CD4-positive, CD25-positive, alpha-beta regulatory T cell (primary cell): ENCODE data around the gene CAMTA1. TPM values are rescaled to one million over a fixed set of nuclear protein-coding genes. Genes with fewer than 3 reads are reported as not detected.

ENCODE experiments used
- ATAC-seq, 2 donors: fragments of 150-1000 bp; cut with Tn5 transposase; one replicate each; pipeline ENCODE4 v1.10.0; 2021; ENCODE audit warnings: low read depth in 2 of 2, moderate number of reproducible peaks in 2 of 2, moderate library complexity in 1 of 2
- DNase-seq, 3 donors: peaks; one replicate each; pipeline versions ENCODE4 v3.0.0 to v3.0.0-alpha.2; 2012 to 2022; ENCODE audit warnings: mixed read lengths in 1 of 3
- H3K27ac ChIP-seq: one replicate; pipeline ENCODE4 v1.7.0; 2013; ENCODE audit warnings: mild to moderate bottlenecking, low read length; ENCODE audit not compliant: insufficient read depth, poor library complexity, severe bottlenecking
- H3K27me3 ChIP-seq: one replicate; pipeline ENCODE4 v1.7.0; 2013; ENCODE audit warnings: low read length; ENCODE audit not compliant: control insufficient read depth, insufficient read depth
- H3K36me3 ChIP-seq: one replicate; pipeline ENCODE4 v1.7.0; 2013; ENCODE audit warnings: mild to moderate bottlenecking, low read length, moderate library complexity; ENCODE audit not compliant: control insufficient read depth, insufficient read depth
- H3K4me1 ChIP-seq: 2 replicates; pipeline ENCODE4 v1.7.0; 2013; ENCODE audit warnings: mild to moderate bottlenecking, low read length; ENCODE audit not compliant: insufficient read depth, control insufficient read depth, poor library complexity, severe bottlenecking
- H3K4me3 ChIP-seq: one replicate; pipeline ENCODE4 v1.7.0; 2013; ENCODE audit warnings: low read depth, mild to moderate bottlenecking, low read length, moderate library complexity
- H3K9me3 ChIP-seq, 2 experiments: 1 replicate in 1 of 2; 2 replicates in 1 of 2; pipeline ENCODE4 v1.7.0; 2013; ENCODE audit warnings: low read length in 2 of 2, mild to moderate bottlenecking in 1 of 2, moderate library complexity in 1 of 2; ENCODE audit not compliant: control insufficient read depth in 2 of 2
- H3K27ac Mint-ChIP-seq, 3 donors: one replicate each; pipeline ENCODE4 v1.8.0; 2020 to 2022; ENCODE audit warnings: mild to moderate bottlenecking in 3 of 3, mixed read lengths in 3 of 3, moderate library complexity in 2 of 3
- H3K27me3 Mint-ChIP-seq: one replicate; pipeline ENCODE4 v1.8.0; 2022; ENCODE audit warnings: mild to moderate bottlenecking, mixed read lengths
- H3K36me3 Mint-ChIP-seq: one replicate; pipeline ENCODE4 v1.8.0; 2020; ENCODE audit warnings: mixed read lengths
- H3K4me1 Mint-ChIP-seq, 4 donors: one replicate each; pipeline ENCODE4 v1.8.0; 2020 to 2022; ENCODE audit warnings: mixed read lengths in 4 of 4, mild to moderate bottlenecking in 1 of 4
- H3K4me3 Mint-ChIP-seq, 4 donors: one replicate each; pipeline ENCODE4 v1.8.0; 2020 to 2022; ENCODE audit warnings: mild to moderate bottlenecking in 4 of 4, mixed read lengths in 4 of 4, moderate library complexity in 3 of 4
- H3K9me3 Mint-ChIP-seq, 7 donors: one replicate each; pipeline ENCODE4 v1.8.0; 2020 to 2022; ENCODE audit warnings: mixed read lengths in 7 of 7, mild to moderate bottlenecking in 3 of 7, moderate library complexity in 2 of 7
- polyA plus RNA-seq, 4 donors: library from polyadenylated mRNA; unstranded; fragments of 300-500 nt; fragmentation: Illumina TruSeq; gene quantifications; one replicate each; pipeline ENCODE4 v1.2.3, GENCODE V29; 2021
- total RNA-seq: library from RNA; stranded (reverse); gene quantifications from one replicate; pipeline ENCODE4 v1.2.3, GENCODE V29; 2022

CAMTA1 gene
- total and polyA plus RNA-seq, 5 donors from 2014 or later = 48.8 to 112 (median 80.0) TPM

DNA sequence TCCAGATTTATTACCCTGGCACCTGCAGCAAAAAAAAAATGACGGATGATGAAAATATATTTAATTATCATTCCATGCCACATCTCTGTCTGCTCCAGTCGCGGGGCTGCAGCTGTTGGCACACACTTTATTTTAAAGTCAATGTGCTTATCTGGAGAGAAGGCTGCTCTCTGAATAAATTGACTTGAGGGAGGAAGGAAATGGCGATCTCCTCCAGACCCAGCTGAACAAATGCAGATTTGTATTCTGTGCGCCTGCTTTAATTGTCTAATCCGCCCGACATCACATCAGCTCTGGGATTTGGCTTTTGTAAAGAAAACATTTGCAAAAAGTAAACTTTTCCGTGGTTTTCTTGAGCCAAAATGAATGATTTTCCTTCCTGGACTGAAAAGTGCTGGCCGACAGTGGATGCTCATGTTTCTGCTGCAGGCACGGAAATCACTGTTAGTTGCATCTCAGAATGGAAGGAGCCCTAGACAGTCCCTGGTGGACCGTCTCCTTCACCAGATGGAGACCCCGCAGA lies 150.2 kb downstream of the CAMTA1 start:
- no peak overlapping the region for H3K27ac ChIP-seq
- H3K36me3 ChIP-seq = no peaks in the 10 kb centered on the region
- peaks cover 0 to 2% (median 0%) of the 10 kb centered on the region in 7 donors for H3K9me3 Mint-ChIP-seq
- DNase-seq = no peak
- ATAC-seq = no peak
- no peaks in the 10 kb centered on the region for H3K4me1 Mint-ChIP-seq
- H3K4me3 Mint-ChIP-seq = no peak overlapping the region
- H3K9me3 ChIP-seq = no peaks in the 10 kb centered on the region
- H3K27ac Mint-ChIP-seq = no peak overlapping the region
- peaks cover 20% of the 10 kb centered on the region for H3K27me3 ChIP-seq
- H3K4me1 ChIP-seq = no peaks in the 10 kb centered on the region
- peaks cover 14% of the 10 kb centered on the region for H3K27me3 Mint-ChIP-seq
- no peak overlapping the region for H3K4me3 ChIP-seq
- H3K36me3 Mint-ChIP-seq = no peaks in the 10 kb centered on the region

DNA sequence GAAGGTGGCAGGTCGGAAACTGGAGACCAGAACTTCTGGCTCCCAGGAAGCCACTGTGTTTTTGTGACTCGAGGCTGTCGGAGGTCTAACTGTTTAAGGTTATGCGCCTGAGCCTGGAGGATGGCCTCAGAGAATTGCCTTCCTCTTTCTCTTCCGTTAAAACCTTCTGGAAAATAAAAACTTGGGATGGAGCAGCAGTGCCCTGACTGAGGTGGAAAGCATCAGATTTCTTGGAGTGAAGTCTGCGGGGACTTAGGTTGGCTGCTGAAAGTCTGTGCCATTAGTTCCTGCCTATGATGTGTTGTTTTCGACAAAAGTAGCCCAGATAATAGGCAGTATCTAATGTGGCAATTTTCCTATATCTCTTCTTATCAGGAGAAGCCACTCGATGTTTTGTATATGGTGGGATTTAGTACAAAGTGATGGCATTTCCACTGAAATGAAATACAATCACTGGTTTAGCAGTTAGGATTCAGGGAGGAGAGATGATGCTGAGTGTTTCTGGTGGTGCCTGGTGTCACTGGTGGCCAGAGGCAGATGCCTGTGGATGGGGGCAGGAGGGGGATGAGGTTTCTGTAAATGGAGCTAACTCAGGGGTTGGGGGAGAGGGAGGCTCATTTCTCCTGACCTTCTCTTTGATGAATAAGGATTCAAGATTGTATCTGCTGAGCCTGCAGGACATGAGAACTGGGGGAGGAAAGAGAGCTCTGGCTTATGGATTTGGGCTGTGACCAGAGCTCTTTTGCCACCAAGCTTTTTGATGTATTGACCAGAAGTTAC lies 150.8 kb downstream of the CAMTA1 start:
- Histone ChIP-seq H3K4me1 (no peaks in the 10 kb centered on the region), H3K27me3 (peaks cover 20% of the 10 kb centered on the region), H3K4me3 (no peak overlapping the region), H3K36me3 (no peaks in the 10 kb centered on the region), H3K9me3 (no peaks in the 10 kb centered on the region), H3K27ac (no peak overlapping the region)
- Mint-ChIP-seq H3K27ac (no peak overlapping the region), H3K4me1 (no peaks in the 10 kb centered on the region), H3K27me3 (peaks cover 12% of the 10 kb centered on the region), H3K36me3 (no peaks in the 10 kb centered on the region), H3K4me3 (no peak overlapping the region), H3K9me3 (peaks cover 0 to 2% (median 0%) of the 10 kb centered on the region in 7 donors)
- DNase-seq (no peak), ATAC-seq (no peak)

DNA sequence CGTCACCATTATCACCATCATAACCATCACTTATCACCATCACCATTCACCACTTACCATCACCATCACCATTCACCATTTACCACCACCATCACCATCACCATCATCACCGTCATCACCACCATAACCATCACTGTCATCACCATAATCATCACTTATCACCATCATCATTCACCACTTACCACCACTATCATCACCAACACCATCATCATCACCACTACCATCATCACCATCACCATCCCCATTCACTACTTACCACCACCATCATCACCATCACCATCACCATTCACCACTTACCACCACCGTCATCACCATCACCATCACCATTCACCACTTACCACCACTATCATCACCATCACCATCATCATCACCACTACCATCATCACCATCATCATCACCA lies 151.8 kb downstream of the CAMTA1 start:
- no peak overlapping the region for H3K27ac ChIP-seq
- Mint-ChIP-seq H3K4me3 (no peak overlapping the region), H3K27me3 (peaks cover 6% of the 10 kb centered on the region), H3K9me3 (peaks cover 0 to 2% (median 0%) of the 10 kb centered on the region in 7 donors), H3K36me3 (no peaks in the 10 kb centered on the region), H3K4me1 (no peaks in the 10 kb centered on the region), H3K27ac (no peak overlapping the region)
- no peaks in the 10 kb centered on the region for H3K4me1 ChIP-seq
- H3K27me3 ChIP-seq = peaks cover 16% of the 10 kb centered on the region
- DNase-seq (no peak), ATAC-seq (no peak)
- no peak overlapping the region for H3K4me3 ChIP-seq
- H3K9me3 ChIP-seq = no peaks in the 10 kb centered on the region
- no peaks in the 10 kb centered on the region for H3K36me3 ChIP-seq

DNA sequence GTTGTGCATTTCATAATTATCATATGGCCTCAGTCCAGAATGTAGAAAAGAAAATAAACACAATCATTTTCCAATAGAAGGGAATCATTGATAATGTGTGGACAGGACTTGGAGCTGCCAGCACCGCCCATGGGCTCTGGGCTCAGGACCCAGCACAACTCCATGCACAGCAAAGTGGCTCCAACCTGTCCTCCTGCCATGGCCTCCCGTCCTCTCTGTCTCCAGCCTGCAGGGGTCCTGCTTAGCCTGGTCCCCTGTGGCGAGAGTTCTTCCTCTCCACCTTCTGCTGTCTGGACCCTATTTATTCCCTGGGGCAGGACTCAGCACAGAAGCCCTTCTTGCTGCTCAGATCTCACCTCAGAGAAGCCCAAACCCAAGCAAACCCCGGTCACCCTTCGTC lies 154.1 kb downstream of the CAMTA1 start:
- no peak overlapping the region for H3K4me3 ChIP-seq
- H3K27me3 Mint-ChIP-seq = no peaks in the 10 kb centered on the region
- ATAC-seq (no peak), DNase-seq (no peak)
- no peaks in the 10 kb centered on the region for H3K36me3 Mint-ChIP-seq
- no peaks in the 10 kb centered on the region for H3K4me1 Mint-ChIP-seq
- peaks cover 15% of the 10 kb centered on the region for H3K27me3 ChIP-seq
- H3K9me3 Mint-ChIP-seq = peaks cover 0 to 2% (median 0%) of the 10 kb centered on the region in 7 donors
- no peak overlapping the region for H3K4me3 Mint-ChIP-seq
- no peak overlapping the region for H3K27ac Mint-ChIP-seq
- no peaks in the 10 kb centered on the region for H3K9me3 ChIP-seq
- H3K4me1 ChIP-seq = no peaks in the 10 kb centered on the region
- H3K27ac ChIP-seq = no peak overlapping the region
- H3K36me3 ChIP-seq = no peaks in the 10 kb centered on the region

DNA sequence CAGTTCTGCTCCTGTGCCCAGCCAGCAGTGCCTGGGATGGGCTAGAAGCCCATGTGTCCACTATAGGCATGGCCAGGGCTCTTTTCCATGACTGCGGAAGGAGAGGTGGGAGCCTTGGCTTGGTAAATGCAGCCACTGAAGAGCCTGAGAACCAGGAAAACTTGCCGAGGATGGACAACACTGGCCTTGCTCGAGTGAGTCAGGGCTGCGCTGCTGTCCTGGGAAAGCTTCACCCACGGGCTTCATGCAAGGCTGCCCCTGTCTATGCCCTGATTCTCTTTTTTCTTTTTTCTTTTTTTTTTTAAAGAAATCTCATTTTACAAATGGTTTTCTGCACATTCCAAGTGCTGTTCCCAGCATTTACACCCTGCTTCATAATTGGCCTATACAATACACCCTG lies 156.5 kb downstream of the CAMTA1 start:
- no peaks in the 10 kb centered on the region for H3K27me3 Mint-ChIP-seq

DNA sequence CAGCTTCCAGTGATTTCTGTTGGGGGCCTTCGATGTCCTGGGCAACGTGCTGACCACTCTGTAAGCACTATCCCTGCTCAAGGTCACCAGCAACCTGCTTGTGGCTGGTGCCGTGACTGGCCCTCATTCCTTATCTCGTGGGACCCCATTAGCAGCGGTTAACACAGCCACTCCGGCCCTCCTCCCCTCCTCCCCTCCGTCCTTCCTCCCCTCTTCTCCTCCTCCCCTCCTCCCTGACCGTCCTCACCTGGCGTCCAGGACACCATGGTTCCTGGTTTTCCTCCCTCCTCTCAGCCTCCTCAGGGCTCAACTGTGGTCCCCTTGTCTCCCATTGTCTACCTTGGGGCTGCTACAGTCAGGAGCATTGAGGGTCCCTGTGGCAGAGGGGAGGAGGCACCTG lies 157.7 kb downstream of the CAMTA1 start:
- Mint-ChIP-seq H3K36me3 (no peaks in the 10 kb centered on the region), H3K9me3 (no peaks in the 10 kb centered on the region), H3K4me3 (no peak overlapping the region), H3K4me1 (no peaks in the 10 kb centered on the region), H3K27ac (no peak overlapping the region), H3K27me3 (no peaks in the 10 kb centered on the region)
- peaks cover 2% of the 10 kb centered on the region for H3K27me3 ChIP-seq
- ATAC-seq (no peak), DNase-seq (no peak)
- H3K36me3 ChIP-seq = no peaks in the 10 kb centered on the region
- no peaks in the 10 kb centered on the region for H3K4me1 ChIP-seq
- H3K27ac ChIP-seq = no peak overlapping the region
- H3K4me3 ChIP-seq = no peak overlapping the region
- no peaks in the 10 kb centered on the region for H3K9me3 ChIP-seq

More for the DNA sequence above, 156.5 kb downstream of the CAMTA1 start:
- Histone ChIP-seq H3K4me3 (no peak overlapping the region), H3K9me3 (no peaks in the 10 kb centered on the region), H3K4me1 (no peaks in the 10 kb centered on the region), H3K36me3 (no peaks in the 10 kb centered on the region), H3K27me3 (peaks cover 2% of the 10 kb centered on the region), H3K27ac (no peak overlapping the region)
- Mint-ChIP-seq H3K4me1 (no peaks in the 10 kb centered on the region), H3K9me3 (no peaks in the 10 kb centered on the region), H3K4me3 (no peak overlapping the region), H3K36me3 (no peaks in the 10 kb centered on the region), H3K27ac (no peak overlapping the region)
- no peak for DNase-seq
- no peak for ATAC-seq

DNA sequence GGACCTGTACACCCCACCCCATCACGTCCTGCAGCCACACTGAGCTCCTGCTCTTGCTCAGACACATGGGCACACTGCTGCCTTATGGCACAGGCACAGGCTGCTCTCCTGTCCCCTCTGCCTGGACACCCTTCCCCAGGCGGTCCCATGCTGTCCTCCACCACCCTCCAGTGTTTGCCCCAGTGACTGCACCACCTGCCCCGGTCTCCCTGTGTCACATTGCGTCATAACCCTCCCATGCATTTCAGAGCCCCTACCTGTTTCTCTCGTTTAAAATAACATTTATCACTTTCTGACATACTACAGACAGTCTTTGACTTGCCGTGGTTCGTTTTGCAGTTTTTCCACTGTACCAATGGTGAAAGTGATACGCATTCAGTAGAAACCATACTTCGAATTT lies 159.2 kb downstream of the CAMTA1 start:
- Mint-ChIP-seq H3K4me3 (no peak overlapping the region), H3K9me3 (no peaks in the 10 kb centered on the region), H3K36me3 (no peaks in the 10 kb centered on the region), H3K4me1 (no peaks in the 10 kb centered on the region), H3K27ac (no peak overlapping the region), H3K27me3 (no peaks in the 10 kb centered on the region)
- no peak overlapping the region for H3K27ac ChIP-seq
- no peaks in the 10 kb centered on the region for H3K36me3 ChIP-seq
- no peak for ATAC-seq
- no peak for DNase-seq
- H3K4me3 ChIP-seq = no peak overlapping the region
- no peaks in the 10 kb centered on the region for H3K9me3 ChIP-seq
- H3K27me3 ChIP-seq = peaks cover 2% of the 10 kb centered on the region
- no peaks in the 10 kb centered on the region for H3K4me1 ChIP-seq

DNA sequence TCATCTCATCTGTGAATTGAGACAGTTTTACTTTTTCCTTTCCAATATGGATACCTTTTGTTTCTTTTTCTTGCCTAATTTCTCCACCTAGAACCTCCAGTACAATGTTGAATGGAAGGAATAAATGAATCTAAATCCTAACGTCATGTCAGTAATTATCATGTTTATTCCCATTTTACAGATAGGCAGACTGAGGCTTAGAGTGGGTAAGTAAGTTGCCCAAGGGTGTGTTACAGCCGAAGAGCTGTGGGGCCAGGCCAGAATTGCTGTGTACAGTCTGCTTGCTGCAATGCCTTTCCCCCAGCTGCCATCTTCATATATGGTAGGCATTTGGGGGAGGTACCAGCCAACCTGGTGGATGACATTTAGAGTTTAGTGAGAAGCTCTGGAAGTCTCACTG lies 162.7 kb downstream of the CAMTA1 start:
- ATAC-seq (no peak), DNase-seq (no peak)
- Mint-ChIP-seq H3K4me1 (no peaks in the 10 kb centered on the region), H3K4me3 (no peak overlapping the region), H3K27me3 (peaks cover 5% of the 10 kb centered on the region), H3K36me3 (no peaks in the 10 kb centered on the region), H3K27ac (no peak overlapping the region), H3K9me3 (no peaks in the 10 kb centered on the region)
- Histone ChIP-seq H3K4me3 (no peak overlapping the region), H3K4me1 (no peaks in the 10 kb centered on the region), H3K36me3 (no peaks in the 10 kb centered on the region), H3K27ac (no peak overlapping the region), H3K9me3 (no peaks in the 10 kb centered on the region), H3K27me3 (peaks cover 2% of the 10 kb centered on the region)
